Left lung (tissue), 10 donors: ENCODE results near the gene B3GNT5. TPM values are rescaled to one million over a fixed set of nuclear protein-coding genes. Genes with fewer than 3 reads are reported as not detected.

Experiments
- ATAC-seq: fragments of 200-7000 bp; cut with Tn5 transposase; one replicate; pipeline ENCODE4 v1.9.1; 2020; ENCODE audit warnings: moderate library complexity
- DNase-seq, 4 donors: peaks; one replicate each; pipeline ENCODE4 v3.0.0-alpha.2; 2013 to 2020
- H3K27ac ChIP-seq, 2 donors: fragments of 200-600 bp; sonication (generic) in 1 of 2; one replicate each; pipeline versions ENCODE4 v1.5.0 to v1.8.0; 2020 to 2021
- H3K27me3 ChIP-seq, 2 donors: fragments of 200-600 bp; sonication (generic) in 1 of 2; one replicate each; pipeline versions ENCODE4 v1.5.0 to v1.8.0; 2020 to 2021
- H3K36me3 ChIP-seq, 2 donors: fragments of 200-600 bp; sonication (generic) in 1 of 2; one replicate each; pipeline versions ENCODE4 v1.5.0 to v1.8.0; 2020 to 2021
- H3K4me1 ChIP-seq, 2 donors: fragments of 200-600 bp; one replicate each; pipeline ENCODE4 v1.8.0; 2021
- H3K4me3 ChIP-seq, 2 donors: fragments of 200-600 bp; sonication (generic) in 1 of 2; one replicate each; pipeline versions ENCODE4 v1.5.0 to v1.8.0; 2020 to 2021; ENCODE audit warnings: mild to moderate bottlenecking in 1 of 2
- H3K9me3 ChIP-seq, 2 donors: fragments of 200-600 bp; sonication (generic) in 1 of 2; one replicate each; pipeline versions ENCODE4 v1.5.0 to v1.8.0; 2020 to 2021
- intact Hi-C, 2 donors: fragments of 100-400 bp; cut with DNase I; formaldehyde crosslinking; loops; one replicate each; pipeline versions ENCODE4 v1.11.2 to v1.14.2; 2022
- polyA plus RNA-seq, 6 donors: library from polyadenylated mRNA; unstranded; fragments of 120-200 nt; gene quantifications; one replicate each; pipeline ENCODE4 v1.2.1, GENCODE V29; 2013; ENCODE audit not compliant: insufficient read length in 6 of 6
- total RNA-seq, 2 donors: library from RNA; stranded (reverse); fragmentation: NEBNext Ultra II Directional; extraction: Animal tissue kit (Norgen Biotek cat#: 25700); gene quantifications; one replicate each; pipeline ENCODE4 v1.2.1, GENCODE V29; 2021
- TF ChIP-seq, protein P1 (sequence below), 2 donors: fragments of 200-600 bp; sonication (generic) in 1 of 2; IDR thresholded peaks; one replicate each; pipeline versions ENCODE4 v1.5.0 to v1.8.0; 2021; ENCODE audit warnings: antibody characterized with exemption in 2 of 2
- donor health status: DM: no; HTN: yes; CAD: no.
- donor health status: DM: no; HTN: no; CAD: no.

The B3GNT5 gene
- total and polyA plus RNA-seq, 8 donors = 21.7 to 45.2 (median 26.9) TPM

DNA sequence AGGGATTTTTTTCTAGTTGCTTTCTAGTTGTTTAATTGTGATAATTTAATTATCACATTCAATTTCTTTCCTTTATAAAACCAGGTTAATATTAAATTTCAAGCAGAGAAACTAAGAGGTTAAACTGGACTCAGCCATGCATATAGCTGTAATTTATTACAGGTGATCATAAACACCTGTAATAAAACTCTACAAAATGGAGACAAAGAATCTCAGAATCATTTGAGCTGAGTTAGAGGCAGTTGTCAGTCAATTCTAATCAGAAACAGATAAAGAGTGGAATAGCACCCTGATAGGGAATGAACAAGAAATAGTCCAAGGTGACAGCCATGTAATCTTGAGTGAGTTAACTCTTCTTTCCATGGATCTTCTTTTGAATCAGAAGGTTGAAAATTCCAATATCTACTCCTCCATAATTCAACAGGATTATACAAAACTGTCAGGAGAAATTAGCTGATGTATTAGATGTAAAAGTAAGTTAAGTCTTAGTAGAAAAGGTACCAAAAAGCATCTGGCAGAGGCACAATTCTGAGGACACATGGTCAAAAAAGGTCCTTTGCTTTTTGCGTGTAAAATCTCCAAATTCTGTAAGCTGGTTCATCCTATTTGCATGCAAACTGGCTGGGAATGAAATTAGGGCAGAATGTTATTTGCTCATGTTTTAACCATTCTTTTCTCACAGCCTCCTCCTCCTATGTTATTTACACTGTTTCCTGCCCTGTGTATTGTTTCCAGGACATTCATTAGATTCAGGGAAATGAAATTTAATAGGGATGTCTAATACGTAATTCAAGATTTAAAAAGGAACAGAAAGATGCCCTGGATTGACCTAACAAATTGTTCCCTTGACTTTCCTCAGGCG lies 39.4 kb upstream of the B3GNT5 start:
- ATAC-seq (no peak), DNase-seq (no peak)
- no peak overlapping the region for H3K4me3 ChIP-seq
- H3K9me3 ChIP-seq = no peaks in the 10 kb centered on the region
- no peaks in the 10 kb centered on the region for H3K36me3 ChIP-seq
- H3K27ac ChIP-seq = peak overlapping the region in 1 of 2 donors; percentile 6
- TF ChIP-seq, protein P1, sequence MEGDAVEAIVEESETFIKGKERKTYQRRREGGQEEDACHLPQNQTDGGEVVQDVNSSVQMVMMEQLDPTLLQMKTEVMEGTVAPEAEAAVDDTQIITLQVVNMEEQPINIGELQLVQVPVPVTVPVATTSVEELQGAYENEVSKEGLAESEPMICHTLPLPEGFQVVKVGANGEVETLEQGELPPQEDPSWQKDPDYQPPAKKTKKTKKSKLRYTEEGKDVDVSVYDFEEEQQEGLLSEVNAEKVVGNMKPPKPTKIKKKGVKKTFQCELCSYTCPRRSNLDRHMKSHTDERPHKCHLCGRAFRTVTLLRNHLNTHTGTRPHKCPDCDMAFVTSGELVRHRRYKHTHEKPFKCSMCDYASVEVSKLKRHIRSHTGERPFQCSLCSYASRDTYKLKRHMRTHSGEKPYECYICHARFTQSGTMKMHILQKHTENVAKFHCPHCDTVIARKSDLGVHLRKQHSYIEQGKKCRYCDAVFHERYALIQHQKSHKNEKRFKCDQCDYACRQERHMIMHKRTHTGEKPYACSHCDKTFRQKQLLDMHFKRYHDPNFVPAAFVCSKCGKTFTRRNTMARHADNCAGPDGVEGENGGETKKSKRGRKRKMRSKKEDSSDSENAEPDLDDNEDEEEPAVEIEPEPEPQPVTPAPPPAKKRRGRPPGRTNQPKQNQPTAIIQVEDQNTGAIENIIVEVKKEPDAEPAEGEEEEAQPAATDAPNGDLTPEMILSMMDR (IDR thresholded peaks at IDR 0.05) = no peak
- intact Hi-C loops = no loop called here
- H3K27me3 ChIP-seq = no peaks in the 10 kb centered on the region
- H3K4me1 ChIP-seq = peaks cover 0 to 33% of the 10 kb centered on the region in 2 donors

DNA sequence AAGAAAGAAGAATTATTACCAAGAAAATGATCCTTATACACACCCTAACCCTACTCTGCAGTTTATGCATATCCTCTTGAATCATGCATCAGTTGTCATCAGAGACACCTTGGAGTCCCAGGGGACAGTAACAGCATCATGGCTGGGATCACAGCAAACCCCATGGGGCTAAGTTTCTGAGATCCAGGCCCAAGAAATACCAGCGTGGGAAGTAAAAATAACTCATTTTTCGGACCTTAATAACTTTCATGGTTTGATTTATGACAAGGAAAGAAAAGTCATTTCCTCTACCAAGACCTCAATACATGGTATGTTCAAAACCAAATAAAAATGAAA lies 38.8 kb upstream of the B3GNT5 start:
- Histone ChIP-seq H3K36me3 (no peaks in the 10 kb centered on the region), H3K9me3 (no peaks in the 10 kb centered on the region), H3K4me3 (no peak overlapping the region), H3K27me3 (no peaks in the 10 kb centered on the region), H3K4me1 (peaks cover 0 to 33% of the 10 kb centered on the region in 2 donors), H3K27ac (peak overlapping the region in 1 of 2 donors; percentile 6)
- DNase-seq (no peak), ATAC-seq (no peak)
- intact Hi-C loops = no loop called here
- TF ChIP-seq, protein P1 (IDR thresholded peaks at IDR 0.05) = no peak

DNA sequence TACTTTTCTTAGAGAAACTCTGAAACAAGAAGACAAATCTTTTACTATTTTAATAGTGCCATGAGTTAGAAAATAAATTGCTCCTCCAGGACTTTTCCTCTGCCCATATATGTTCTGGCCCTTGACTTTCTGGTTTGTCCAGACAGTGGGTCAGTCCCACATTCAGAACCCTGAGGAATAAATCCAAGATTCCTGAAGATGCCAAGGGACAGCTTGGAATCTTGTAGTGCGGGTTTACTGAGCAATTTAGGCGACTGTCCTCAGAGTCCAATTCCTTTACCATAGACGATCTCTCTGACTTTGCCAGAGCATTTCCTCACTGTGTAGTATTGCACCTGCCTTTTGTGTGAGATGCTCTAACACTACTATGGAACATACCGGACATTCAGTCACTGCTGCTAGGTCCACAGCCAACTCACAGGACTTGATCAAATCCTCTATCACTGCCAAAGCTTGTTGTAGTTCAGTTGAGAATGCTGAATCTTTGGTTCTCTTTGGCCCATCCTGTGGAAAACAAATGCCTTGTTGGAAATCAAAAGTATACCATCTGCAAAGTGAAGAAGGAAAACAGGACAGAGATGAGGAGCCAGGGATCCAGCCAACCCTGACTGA lies 37.4 kb upstream of the B3GNT5 start:
- TF ChIP-seq, protein P1 (IDR thresholded peaks at IDR 0.05) = no peak
- ATAC-seq (no peak), DNase-seq (no peak)
- Histone ChIP-seq H3K9me3 (no peaks in the 10 kb centered on the region), H3K4me3 (no peak overlapping the region), H3K27ac (no peak overlapping the region), H3K27me3 (no peaks in the 10 kb centered on the region), H3K36me3 (no peaks in the 10 kb centered on the region), H3K4me1 (peaks cover 0 to 25% of the 10 kb centered on the region in 2 donors)
- intact Hi-C loops = no loop called here

DNA sequence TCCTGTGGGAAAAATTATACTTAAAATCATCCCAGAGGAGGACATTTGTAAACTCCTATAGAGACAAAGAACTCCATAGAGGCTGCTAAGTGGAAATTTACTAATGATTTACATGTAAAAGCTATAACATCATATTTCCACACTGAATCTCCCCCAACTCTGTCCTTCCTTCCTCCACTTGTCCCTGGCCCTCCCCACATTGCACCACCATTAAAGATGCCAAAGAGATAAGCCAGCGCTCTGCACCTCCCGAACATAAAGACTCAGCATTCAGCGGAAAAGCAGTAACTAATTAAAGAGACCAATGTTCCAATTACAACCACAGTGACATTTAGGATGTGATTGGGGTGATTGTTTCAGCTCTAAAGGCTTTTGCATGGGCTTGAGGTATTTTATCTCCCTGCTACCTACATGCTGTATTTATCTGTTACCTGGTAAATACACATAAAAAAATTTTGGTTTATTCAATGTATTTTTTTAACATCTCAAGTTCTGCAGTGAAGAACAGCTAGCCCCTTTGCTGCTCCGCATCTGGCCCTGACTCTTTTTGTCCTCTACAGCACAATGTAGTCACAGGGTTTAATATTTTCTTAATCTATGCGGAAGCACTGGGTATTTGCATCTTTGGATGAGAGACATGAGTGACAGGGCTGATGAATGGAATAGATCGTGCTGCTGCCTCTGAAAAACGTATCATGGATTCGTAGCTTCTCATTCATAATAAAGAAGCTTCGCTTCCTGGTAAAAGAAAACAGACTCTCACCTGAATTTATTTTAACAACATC lies 35.3 kb upstream of the B3GNT5 start:
- no peak overlapping the region for H3K4me3 ChIP-seq
- no peaks in the 10 kb centered on the region for H3K9me3 ChIP-seq
- no peak for DNase-seq
- H3K4me1 ChIP-seq = peaks cover 0 to 5% of the 10 kb centered on the region in 2 donors
- TF ChIP-seq, protein P1 (IDR thresholded peaks at IDR 0.05) = no peak
- intact Hi-C loops = no loop called here
- H3K27ac ChIP-seq = no peak overlapping the region
- no peaks in the 10 kb centered on the region for H3K36me3 ChIP-seq
- no peak for ATAC-seq
- H3K27me3 ChIP-seq = no peaks in the 10 kb centered on the region

DNA sequence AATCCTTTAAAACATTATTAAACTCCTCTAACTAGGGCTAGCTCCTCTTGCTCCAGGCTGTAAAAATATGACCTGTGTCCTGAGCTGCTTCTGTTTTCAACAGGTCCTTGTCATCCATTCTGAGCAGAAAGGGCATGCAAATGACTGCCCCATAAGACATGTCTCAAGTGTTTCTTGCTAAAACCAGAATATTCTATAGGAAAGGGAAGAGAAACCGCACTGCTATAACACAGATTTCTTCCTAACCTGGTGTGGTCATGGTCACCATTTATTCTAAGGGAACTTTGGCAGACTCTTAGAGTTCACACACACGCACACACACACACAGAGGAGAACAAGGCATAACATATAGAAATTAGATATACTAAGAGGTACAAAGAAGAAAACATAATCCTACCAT lies 34.2 kb upstream of the B3GNT5 start:
- Histone ChIP-seq H3K27me3 (no peaks in the 10 kb centered on the region), H3K27ac (no peak overlapping the region), H3K4me3 (no peak overlapping the region), H3K36me3 (no peaks in the 10 kb centered on the region), H3K4me1 (peaks cover 0 to 2% of the 10 kb centered on the region in 2 donors), H3K9me3 (no peaks in the 10 kb centered on the region)
- intact Hi-C loops = no loop called here
- TF ChIP-seq, protein P1 (IDR thresholded peaks at IDR 0.05) = no peak
- DNase-seq = no peak
- ATAC-seq = peak; percentile 19
